NCI-H2171 treated with DMSO at 0.1 percent for 48 hours (cell line): ENCODE data around the gene TIMM22.

Source experiments
- DNase-seq: peaks from one replicate; lab custom pipeline; 2025; lab: John Stamatoyannopoulos, UW

Gene TIMM22

GRCh38 chr17:1002412-1002753, 5.5 kb downstream of the TIMM22 start:
- DNase-seq, result no peak

DNA sequence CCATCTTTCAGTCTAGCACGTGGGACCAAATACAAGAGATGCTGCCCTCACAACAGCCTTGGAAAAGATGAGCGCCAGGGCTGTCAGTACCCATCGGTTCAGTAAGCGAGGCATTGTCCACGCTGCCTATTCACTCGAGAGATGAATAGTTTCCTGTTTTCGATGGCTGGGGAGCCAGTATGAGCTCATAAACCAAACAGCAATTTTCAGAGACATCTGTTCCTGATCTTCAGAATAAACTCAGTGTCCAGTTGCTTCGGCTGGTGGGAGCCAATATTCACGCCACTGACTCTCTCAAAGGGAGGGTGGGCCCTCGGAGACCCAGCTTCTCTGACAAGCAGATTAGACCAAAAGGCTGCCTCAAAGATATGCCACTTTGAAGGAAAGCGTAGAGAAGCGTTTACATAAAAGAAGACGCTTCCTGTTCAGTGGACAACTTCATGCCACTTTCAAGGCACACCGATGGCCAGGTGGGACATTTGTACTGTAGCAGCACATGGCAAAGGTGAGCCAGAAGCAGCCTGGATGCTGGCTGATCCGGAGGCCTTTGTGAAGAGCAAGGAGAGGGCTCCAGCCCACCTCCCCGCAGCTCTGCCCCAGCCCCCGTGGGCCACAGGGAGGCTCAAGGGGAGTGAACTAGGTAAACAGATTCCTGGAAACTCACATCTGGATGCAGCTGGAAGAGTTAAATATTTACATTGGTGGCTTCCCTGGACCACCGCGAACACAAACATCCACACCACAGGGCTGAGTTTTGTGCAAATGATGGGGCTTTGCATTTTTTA, 6.0 kb downstream of the TIMM22 start:
- no peak for DNase-seq

DNA sequence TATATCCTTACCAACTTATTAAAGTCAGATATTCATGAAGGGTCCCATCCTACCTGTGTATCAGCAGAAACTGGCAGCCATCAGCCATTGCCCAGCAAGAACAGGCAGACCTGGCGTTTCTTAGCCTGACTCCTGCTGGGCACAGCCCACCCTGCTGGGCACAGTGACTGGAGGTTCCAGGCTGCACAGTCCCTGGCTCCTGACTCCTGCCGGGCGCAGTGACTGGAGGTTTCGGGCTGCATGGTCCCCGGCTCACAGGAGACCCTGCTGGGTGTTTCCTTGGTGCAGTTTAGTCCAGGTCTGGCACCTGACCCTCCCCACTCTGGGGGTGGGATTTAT, 6.7 kb downstream of the TIMM22 start:
- no peak for DNase-seq

DNA sequence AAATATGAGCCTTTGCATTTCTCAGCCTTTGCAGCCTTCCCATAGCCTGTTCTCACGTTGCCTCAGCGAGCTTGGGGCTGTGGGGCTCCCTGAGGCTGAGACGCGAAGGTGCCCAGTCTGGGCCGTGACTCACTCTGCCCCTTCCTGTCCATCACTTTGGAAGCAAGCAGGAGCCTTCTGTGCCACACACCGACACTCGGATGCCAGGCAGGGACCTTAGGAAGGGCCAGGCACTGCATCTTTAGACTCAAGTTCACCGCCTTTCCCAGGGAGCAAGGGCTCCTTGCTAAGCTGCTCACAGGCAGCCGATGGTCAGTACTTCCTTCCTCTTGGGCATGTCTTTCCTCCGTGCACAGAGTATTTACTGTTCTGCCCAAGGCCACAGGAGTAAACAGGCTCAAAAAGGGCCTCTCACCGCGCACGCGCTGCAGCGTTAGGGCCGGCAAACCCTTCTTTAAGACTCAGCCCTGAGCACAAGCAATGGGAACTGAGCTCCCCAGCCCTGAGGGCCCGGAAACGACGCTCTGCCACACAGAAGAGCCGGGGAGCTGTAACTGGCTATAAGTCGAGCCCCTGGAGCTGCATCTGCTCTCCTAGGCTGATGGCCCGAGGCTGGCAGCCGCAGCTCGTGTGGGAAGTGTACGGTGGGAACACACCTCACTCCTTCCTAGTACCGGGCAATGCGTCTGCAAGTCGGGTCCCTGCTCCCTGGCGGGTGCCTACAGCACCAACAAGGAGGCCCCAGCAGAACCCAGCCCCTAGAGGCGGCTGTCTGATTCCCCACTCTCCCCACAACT, 7.2 kb downstream of the TIMM22 start:
- DNase-seq, result no peak

DNA sequence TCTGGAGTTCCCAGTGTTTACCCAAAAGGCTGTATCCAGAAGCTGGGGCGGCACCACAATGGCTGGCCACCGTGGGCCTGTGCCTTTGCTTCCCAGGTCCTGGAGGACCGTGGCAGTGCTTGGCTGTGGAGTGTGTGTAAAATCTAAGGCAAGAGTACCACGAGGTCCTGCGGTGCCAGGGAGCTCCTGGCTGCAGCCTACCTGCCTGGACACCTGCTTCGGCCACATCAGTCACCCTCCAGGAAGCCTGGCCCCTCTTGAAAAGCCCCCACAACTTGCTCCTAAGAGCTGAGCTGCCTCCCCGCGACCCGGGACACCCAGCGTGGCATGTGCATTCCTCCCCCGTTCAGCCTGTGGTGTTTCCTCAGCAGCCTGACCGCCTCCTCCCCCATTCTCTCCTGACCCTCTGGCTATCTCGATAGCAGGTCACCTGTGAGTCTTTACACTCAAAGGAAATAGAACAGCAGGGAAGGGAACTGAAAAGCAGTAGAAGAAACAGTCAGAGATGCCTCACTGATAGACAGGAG, 7.9 kb downstream of the TIMM22 start:
- no peak for DNase-seq

GRCh38 chr17:1005361-1005946, 8.5 kb downstream of the TIMM22 start:
- peak; percentile 79 for DNase-seq

- no peak for DNase-seq
Measured at GRCh38 chr17:1006054-1006453, 9.1 kb downstream of the TIMM22 start.

DNA sequence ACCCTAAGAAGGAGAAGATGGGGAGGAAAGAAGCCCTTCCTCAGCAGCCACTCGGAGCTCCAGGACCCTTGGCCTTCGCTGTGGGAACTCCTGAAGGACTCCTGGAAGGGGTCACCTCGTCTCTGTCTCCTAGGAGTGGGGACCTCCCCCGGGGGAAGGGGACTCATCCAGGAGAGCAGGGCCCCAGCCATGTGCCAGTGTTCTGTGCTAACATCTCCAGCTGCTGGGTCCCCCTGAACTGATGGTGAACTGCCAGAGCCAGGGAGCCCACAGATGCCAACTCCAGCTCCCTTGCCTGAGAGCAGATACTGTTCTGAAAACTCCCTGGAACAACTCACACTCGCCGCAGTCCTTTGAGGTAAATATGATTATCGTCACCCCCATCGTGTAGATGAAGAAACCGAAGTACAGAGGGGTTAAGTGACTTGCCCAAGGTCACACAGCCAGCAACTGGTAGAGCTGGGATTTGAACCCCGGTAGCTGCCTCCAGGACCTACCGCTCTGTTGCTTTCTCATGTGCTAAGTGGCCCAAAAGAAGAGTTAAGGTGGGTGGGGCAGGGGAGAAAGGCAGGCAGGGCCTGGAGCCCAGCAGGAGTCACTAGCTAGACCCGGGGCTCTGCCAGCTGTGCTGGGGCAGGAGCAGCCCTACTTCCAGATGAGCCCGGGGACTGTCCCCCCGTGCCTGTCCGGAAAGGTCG, 10.5 kb downstream of the TIMM22 start:
- no peak for DNase-seq

GRCh38 chr17:1008008-1008761, 11.3 kb downstream of the TIMM22 start:
- no peak for DNase-seq

DNA sequence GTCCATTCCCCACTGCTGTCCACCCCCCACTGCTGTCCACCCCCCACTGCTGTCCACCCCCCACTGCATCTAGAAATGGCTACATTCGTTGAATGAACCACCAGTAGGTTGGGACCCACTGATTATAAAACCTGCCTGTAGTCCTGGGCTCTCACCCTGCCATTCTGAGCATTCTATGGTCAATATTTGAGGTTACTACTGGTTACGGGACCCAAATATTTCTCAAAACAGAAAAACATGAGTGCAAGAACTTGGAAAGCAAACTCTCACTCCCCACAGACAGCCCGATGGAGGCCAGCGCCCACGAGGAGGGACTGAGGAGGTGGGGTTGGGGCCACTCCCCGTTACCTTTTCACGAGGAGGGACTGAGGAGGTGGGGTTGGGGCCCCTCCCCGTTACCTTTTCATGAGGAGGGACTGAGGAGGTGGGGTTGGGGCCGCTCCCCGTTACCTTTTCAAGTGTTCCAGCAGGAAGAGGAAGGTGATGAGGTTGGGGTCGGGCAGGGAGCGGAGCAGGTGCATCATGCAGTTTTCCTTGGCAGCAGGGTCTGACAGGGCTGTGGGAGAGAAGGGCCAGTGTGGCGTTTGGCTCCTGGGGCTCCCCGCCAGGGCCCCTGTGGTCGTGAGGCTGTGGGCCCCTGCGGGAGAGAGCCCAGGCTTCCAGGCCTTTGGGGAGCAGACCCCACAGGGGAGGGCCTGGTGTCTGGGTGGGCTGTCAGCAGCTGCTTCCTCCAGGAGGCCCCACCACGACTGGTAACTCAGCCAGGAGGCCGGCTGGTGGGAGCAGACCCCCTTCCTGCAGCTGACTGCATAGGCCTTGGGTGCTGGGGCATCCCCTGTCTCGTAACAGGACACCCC, 12.5 kb downstream of the TIMM22 start:
- no peak for DNase-seq

DNA sequence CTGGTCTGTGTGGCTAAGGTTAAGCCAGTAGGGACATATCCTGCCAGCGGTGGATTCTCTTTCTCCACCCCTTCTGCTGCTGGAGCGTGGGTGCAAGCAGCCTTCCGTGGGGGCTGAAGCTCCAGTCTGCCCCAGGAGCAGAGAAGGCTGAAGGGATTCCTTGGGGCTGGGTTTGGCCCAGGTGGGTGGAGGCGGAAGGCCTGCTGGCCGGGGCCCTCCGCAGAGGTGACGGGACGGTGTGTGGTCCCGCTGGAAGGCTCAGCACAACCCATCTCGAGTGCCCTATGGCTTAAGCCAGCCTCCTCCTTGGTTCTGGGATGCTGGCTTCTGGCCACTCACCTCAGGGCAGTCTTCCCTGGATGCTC, 13.1 kb downstream of the TIMM22 start:
- no peak for DNase-seq

DNA sequence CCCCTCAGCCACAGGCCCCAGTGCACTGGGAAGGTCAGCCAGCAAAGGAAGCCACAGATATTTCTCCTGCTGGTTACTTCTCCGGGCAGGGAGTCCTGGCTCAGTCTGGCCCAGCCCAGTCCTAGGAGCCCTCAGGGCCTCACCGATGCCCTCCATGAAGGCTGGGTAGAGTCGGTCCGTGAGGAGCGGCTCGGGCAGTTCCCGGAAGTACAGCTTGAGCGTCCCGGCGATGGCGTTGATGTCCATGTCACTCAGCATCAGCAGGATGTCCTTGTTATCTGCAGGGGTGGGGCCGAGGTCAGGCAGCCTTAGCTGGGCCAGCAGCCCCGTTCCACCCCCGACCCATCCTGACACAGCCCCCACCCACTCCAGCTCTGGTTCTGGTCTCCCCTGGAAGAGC, 13.7 kb downstream of the TIMM22 start:
- DNase-seq, result no peak

DNA sequence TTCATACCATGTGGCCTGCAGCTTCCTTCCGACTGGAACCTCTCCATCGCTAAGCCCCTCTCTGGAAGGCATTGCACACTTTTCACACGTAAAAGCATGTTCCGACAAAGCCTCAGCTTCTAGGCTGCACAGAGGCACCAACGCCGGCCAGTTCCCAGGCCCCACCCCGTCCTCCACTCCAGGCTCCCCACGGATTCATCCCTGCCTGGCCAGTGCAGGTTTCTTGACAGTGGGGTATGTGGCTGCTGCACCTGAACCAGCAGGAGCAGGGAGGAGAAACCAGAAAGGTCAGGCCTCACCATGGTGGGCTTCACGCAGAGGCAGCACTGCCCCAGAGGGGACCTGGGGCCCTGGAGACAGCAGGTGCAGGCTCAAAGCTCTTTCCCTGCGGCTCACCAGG, 14.2 kb downstream of the TIMM22 start:
- DNase-seq, result no peak

DNA sequence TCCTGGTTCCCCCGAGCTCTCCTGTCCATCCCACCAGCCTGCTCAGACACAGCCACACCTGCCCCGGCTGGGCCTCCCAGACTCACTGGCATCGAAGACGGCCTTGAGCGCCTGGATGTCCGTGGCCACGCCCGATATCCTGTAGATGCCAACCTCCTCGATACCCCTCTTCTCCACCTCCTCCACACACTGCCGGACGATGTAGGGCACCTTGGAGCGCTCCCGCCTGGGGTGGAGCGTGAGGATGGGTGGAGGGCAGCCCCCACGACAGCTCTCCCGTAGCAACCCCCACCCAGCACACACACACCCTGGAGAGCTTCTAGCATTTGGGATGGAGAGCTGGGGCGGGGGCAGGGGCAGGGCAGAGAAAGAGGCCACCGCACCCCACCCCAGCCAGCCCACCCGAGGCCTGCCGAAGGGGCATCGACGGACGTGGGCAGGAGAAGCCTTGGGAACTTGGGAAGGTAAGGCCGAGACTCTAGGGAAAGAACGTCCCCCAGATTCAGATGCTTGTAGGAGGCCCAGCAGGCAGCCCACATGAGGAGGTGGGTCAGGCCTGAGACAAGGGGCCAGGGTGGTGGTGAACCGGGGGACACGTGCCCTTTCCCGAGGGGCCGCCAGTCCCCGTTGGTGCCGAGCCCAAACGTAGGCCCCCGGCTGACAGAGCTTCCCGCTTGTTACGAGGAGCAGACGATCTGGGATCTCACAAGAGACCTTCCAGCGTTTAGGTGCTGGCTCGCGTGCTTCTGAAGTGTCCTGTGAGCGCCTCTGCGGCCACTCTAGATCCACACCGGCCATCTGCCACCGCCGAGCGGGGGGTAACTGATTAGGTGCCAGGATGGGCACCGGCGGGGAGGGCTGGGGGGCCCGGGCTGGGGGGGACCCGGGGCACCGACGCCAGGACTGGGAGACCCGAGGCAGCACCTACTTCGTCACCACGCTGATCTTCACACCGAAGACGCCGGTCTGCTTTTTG, 15.1 kb downstream of the TIMM22 start:
- no peak for DNase-seq

- no peak for DNase-seq
Measured at GRCh38 chr17:1012823-1013728, 16.1 kb downstream of the TIMM22 start.

GRCh38 chr17:1013729-1014090, 16.8 kb downstream of the TIMM22 start:
- DNase-seq, result no peak

DNA sequence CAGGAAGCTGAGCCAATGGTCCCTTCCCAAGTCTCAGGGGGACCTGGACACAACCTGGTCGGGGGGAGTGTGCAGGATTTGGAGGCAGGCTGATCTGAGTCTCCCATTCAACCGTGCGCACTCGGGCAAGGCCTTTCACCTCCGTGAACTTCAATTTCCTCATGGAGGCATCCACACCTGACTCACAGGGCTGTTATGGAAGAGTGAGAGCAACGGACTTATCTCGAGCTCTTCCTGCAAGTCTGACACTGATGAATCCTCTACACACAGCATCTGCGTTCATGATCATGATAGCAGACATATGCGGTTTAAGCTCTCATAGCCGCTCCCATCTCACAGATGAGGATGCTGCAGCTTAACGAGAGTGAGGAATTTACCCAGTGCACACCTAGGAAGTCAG, 21.6 kb downstream of the TIMM22 start:
- DNase-seq, result no peak

DNA sequence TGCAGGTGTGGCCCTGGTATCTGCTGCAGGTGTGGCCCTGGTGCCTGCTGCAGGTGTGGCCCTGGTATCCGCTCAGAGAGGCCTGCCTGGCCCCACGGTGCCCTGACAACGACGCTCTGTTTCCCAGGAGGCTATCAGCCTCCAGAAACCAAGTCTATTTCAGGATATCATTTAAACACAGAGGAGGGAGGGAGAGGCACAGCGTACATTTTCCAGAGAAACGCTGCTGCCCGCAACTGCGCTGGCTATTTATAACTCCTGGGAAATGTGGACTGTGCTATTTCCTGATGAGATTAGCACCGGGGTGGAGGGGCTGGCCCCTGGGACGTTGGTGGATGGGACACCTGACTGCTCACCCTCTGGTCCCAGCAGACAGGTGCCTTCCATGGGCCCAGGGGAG, 22.5 kb downstream of the TIMM22 start:
- no peak for DNase-seq

DNA sequence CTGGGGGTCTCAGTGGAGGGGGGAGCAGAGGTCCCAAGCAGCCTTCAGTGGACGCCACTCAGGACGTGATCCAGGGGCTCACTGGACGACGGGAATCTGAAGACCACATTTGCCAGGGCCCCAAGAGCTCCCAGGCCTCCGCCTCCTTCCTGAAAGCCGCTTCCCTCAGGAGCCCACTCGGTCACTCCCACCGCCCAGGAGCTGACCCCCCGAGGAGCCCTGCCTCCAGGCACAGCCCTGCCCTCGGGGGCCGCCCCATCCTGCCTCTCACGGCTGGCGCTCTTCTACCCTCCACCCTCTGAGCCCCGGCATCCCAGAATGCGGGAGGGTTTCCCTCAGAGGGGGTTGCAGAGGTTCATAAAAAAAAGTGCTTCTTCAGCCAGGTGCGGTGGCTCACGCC, 24.2 kb downstream of the TIMM22 start:
- no peak for DNase-seq
